Measurements from ENCODE around the gene TSC22D4.
"Not testable (repeated sequence)": the region's sequence is repeated elsewhere in the genome, so short reads cannot be mapped to it uniquely, and the experiment has no call there.

TSC22D4 gene

GRCh38 chr7:100443096-100443840 is 35.7 kb downstream of the TSC22D4 start:
- no peak for DNase-seq (ENCODE audit: low read depth)

- DNase-seq (ENCODE audit: low read depth) = no peak
Measured at GRCh38 chr7:100441641-100442535, 37.1 kb downstream of the TSC22D4 start.

- not testable (repeated sequence) for DNase-seq (ENCODE audit: low read depth)
Measured at GRCh38 chr7:100439244-100439643, 39.8 kb downstream of the TSC22D4 start.

GRCh38 chr7:100438731-100439130 is 40.3 kb downstream of the TSC22D4 start:
- DNase-seq (ENCODE audit: low read depth) = not testable (repeated sequence)

GRCh38 chr7:100438172-100438571 is 40.8 kb downstream of the TSC22D4 start:
- no peak for DNase-seq (ENCODE audit: low read depth)

GRCh38 chr7:100437150-100438100 is 41.6 kb downstream of the TSC22D4 start:
- DNase-seq (ENCODE audit: low read depth) = no peak

GRCh38 chr7:100435401-100436304 is 43.4 kb downstream of the TSC22D4 start:
- DNase-seq (ENCODE audit: low read depth) = peak; percentile 35

GRCh38 chr7:100434297-100435144 is 44.5 kb downstream of the TSC22D4 start:
- no peak for DNase-seq (ENCODE audit: low read depth)

GRCh38 chr7:100433592-100434296 is 45.3 kb downstream of the TSC22D4 start:
- no peak for DNase-seq (ENCODE audit: low read depth)

- DNase-seq (ENCODE audit: low read depth) = no peak
Measured at GRCh38 chr7:100433276-100433591, 45.8 kb downstream of the TSC22D4 start.

- no peak for DNase-seq (ENCODE audit: low read depth)
Measured at GRCh38 chr7:100432621-100433275, 46.3 kb downstream of the TSC22D4 start.

- DNase-seq (ENCODE audit: low read depth) = no peak
Measured at GRCh38 chr7:100432053-100432452, 47.0 kb downstream of the TSC22D4 start.

GRCh38 chr7:100431286-100431735 is 47.7 kb downstream of the TSC22D4 start:
- DNase-seq (ENCODE audit: low read depth) = no peak

GRCh38 chr7:100430493-100431285 is 48.3 kb downstream of the TSC22D4 start:
- DNase-seq (ENCODE audit: low read depth) = peak; percentile 43

GRCh38 chr7:100429637-100430492 is 49.1 kb downstream of the TSC22D4 start, which contains the start of gene MEPCE:
Gene MEPCE, plus strand, starts transcription at chr7:100429831. Its CDS starts 188 bp downstream, at chr7:100430019.
- peak; percentile 92 for DNase-seq (ENCODE audit: low read depth)

GRCh38 chr7:100428967-100429636 is 49.9 kb downstream of the TSC22D4 start:
- DNase-seq (ENCODE audit: low read depth) = peak; percentile 100

Measured in stimulated activated CD4-positive, alpha-beta T cell treated with anti-CD3 and anti-CD28 coated beads, Interleukin-2, amount 100 ng/mL, for 4 hours (primary cell).